SW480 (cell line): ENCODE measurements around the gene GRIK2.

Source experiments
- DNase-seq: peaks from one replicate; pipeline ENCODE4 v3.0.0-alpha.2; 2016; ENCODE audit warnings: low spot score

GRIK2 gene

DNA sequence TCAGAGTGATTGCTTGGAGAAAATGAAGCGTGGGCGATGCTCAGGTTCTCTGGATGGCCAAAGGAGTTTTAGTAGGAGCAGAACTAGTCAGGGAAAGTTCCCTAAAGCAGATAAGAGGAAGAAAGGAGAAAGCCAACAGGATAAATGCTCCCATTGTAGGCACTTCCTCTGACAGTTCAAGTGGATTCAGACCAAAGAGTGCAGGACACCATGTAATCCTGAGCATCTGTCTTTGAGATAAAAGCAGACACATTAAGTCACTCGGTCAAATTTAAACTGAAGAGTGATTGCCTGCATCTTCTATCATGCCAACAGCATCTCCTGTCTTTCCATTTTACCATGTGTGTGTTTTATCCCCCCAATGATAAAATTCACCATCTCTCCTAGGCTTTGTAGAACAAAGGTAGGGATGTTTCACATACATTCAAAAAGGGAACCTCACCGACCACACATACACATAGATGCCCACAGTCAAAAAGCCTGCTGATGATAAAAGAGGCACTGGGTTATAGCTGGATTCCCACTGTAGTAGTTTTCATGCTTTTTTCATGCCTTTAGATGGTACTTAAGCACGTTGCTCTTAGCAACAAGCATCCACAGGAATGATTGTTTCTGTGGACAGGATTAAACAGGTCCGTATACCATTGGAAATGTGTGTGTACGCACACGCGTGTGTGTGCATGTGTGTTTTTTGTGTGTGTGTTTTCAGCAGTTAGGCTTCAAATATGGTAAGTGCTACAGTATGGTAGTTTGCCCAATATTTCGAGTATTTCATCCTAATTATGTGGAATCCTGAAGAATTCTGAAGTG is 7.0 kb downstream of the GRIK2 start:
- no peak for DNase-seq

DNA sequence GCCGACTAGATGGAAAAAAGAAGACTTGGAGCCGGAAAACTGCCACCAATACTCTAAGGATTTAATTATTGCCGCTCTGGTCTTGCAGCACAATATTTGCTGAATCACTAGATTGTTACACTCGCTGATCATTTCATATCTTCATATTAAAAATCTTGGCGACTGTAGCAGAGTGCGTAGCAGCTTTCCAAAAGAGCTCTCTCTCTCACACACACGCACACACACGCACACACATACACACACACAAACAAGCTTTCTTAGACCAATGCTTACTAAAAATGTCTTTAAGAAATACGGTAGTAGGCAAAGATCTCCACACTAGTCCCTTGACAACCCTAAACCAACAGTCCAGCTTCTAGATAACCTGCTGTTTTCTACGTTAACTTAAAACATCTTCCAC is 7.7 kb downstream of the GRIK2 start:
- no peak for DNase-seq

DNA sequence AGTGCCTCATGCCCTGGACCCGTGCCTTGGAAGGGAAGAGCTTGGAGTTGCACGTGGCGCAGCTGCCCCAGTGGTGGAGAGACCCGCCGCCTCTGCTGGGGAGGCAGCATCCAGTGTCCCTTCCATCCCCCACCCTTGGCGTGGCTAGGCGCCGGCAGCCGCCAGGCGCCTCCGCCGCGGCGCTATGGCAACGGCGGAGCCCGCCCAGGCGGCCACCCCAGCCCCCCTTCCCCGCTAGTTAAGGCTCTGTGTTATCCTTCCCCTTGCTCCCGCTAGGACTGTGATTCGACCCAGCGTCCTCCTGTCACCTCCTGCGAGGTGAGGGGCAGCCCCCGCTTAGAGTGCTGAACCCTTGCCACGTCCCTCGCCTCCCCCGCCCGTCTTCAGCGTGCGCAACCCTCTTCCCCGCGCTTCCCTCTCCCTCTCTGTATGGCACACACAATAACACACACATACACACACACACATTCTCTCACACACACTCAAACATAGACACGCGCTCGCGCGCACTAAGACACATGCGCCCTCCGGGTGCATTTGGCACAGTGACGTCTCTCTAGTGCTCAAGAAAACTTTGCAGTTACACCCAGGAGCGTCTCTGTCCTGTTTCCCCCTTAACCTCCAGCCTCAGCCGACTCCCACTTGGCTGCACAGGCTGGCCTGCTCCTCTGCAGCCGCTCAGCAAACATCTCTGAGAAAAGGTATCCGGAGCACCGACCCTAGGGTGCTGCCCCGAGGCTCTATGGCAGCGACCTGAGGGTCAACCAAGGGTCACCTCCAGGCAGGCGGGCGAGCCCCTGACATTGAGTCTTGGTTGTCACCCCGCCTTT is 8.5 kb downstream of the GRIK2 start:
- no peak for DNase-seq

DNA sequence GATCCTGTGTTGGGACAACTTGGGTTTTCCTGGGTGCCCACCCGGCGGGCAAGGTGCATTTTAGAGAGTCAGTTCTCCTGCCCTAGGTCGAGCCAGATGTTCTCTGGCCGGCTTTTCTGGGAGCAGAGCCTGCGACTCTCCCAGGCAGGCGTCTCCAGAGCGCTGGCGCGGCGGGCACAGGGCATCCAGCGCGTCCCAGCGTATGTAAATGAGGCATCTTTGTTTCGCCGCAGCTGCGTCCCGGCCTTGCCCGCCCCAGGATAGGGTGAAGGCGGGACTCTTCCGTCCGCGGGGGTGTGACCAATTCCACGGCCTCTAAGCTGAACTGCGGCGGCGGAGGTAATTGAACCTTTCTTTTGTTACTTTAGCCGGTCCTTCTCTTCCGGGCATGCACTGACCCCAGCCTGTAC is 9.1 kb downstream of the GRIK2 start:
- DNase-seq, result no peak

DNA sequence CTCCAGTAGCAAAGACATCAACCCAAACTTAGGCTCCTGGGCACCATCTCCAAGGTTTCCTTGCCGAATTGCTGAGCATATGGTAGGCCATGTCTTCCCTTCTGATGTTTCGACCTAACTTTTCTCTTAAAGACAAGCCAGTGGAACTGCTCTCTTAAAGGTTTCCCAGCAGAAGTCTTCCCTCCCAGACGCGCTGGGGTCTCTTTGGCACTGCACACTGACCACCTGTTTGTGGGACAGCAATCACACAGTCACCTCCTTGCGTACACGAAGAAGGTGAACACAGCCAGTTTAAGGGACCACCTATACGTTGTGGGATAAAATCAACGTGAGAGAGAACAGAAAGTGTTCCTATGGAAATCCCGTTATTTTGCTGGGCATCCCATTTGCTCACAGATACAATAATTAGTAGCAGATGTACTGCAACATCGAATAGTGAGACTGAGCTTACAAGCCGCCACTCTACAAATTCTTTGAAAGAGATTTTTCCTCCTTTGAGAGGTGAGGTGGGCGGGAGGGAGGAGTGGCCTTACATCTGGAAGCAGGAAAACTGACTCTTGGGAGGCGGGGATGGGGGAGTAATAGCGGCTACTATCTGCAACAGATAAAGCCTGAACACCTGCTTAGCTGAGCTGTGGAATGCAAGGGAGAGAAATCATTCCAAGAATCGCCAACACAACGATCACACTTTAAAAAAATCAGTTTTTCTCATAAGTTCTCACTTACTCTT is 9.9 kb downstream of the GRIK2 start:
- DNase-seq, result no peak

DNA sequence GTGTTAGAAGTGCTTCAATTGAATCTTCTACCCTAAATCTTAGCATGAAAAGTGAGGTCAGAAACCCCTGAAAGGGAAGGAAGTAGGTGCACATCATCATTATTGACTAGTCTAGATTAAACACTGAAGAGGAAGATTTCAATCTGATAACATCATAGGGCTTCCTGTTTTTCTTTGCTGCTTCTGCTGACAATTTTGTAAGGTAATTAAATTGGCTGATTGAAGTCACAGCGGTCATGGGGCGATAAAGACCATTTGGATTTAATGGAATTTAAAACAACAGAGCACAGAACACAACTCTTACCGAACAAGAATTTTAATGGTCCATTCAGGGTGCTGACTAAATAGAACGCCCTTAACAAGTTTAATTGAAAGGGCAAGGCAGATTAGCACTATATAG is 11.3 kb downstream of the GRIK2 start:
- no peak for DNase-seq

DNA sequence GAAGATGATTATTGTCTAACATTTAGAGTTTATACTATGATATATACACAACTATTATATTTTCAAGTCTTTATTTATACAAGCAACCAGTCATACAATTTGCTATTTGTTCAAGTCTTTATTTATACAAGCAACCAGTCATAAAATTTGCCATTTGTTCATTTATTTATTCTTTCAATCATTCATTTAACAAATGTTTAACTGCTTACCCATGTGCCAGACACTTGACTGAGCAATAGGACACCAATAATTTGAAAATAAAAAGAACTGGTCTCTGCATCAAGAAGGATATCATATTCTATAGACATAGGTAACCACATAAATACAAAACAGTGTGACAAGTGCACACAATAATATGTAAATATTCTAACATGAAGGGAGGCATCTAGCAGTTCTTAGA is 20.3 kb downstream of the GRIK2 start:
- DNase-seq, result no peak

DNA sequence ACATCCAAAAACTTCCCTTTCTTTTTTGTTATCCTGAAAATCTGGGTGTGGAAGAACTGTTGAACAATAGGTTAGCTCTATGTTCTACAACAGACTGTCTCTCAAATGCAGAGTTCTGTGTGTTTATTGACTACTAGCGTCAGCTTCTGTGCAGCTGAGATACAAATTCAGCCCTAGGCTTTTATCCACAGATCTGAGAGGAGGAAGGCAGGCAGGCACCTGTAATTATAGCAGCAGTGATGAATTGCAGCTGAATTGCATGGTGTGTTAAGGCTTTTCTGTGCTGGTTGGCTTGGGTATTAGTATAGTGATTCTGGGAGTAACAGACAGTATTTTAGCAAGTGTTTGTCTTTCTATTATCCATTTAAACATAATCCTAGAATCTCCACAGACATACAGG is 24.4 kb downstream of the GRIK2 start:
- DNase-seq, result no peak

DNA sequence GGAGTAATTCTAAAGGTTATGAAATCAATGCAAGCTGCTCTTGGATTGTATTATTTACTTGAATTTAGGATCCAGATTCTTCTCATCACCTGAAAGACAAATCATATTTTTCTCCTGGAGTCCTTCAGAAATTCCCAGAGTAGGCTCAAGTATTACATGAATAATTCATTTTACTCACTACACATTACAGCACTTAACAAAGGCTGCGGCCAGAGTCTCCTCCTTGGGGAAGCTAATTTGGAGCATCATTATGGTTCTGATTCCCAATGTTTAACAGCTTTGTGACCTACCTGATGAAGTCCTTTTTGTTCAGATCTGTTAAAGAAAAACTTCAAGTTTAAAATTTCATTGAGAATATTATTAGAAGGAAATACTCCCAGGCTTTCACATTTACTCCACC is 28.7 kb downstream of the GRIK2 start:
- DNase-seq, result no peak

DNA sequence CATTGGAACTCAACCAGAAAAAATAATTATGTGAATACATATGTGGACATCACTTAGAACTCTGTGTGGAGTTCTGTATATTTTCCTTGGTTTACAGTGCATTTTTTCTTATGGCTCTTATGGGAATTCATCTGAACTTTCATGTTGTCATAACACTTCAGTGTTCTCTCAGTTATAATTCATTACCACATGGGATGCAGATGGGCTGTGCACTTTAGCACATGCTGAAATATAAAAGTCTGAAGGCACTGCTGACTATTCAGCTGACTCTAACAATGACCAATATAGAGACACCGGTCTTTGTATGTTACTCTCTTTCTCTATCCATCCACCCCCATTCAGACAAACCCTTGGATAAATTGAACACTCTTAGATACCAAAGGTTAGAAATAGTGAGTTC is 29.3 kb downstream of the GRIK2 start:
- no peak for DNase-seq

DNA sequence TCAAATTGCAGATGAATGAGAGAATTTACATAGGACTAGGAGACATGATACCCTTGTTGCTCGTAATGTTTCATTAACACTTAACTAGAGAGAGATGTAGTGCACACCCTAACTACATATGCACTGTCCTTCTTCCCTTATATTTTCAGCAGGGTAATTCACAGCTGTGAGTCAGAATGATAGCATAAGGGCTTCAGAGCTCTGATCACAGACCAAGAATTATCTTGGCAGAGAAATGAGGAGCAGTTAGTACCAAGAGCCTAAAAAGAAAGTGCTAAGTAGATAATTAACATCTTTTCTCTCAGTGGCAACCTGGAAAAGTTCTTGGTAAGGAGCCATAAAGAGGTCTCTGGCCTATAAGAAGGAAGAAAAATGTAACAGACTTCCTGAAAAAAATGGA is 35.8 kb downstream of the GRIK2 start:
- DNase-seq, result no peak

DNA sequence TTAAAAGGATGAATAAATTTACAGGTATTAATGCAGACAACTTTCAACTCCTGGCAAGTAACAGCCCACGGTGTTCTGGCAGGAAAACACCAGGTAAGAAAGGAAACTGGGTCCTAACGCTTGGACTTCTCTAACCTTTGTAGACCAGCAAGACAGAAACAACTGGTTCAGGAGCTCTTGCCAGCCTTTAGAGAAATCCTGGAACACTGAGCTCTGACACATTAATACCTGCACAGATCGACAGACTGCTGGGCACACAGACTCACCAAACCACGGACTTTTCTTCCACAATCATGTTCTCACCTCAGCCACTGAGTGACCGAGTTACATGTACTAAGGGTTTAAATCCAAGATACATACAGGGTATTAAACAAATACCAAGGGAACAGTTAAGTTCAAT is 36.3 kb downstream of the GRIK2 start:
- DNase-seq, result no peak

DNA sequence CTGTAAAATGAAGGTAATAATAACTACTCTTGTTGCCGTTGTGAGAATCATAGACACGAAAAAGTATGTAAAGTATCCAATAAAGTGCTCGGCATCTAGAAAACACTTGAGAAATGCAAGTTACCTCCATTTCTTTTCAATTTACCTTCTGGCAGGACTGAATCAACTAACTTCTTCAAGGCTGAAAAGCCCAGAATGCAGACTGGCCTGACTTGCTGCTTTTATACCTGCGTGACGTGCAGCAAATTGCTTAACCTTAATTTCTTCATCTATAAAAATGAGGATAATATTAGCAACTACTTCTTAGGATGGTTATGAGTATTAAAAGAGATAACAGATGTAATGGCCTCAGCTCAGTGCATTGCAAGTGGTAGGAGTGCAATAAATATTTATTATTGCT is 39.6 kb downstream of the GRIK2 start:
- DNase-seq, result no peak

DNA sequence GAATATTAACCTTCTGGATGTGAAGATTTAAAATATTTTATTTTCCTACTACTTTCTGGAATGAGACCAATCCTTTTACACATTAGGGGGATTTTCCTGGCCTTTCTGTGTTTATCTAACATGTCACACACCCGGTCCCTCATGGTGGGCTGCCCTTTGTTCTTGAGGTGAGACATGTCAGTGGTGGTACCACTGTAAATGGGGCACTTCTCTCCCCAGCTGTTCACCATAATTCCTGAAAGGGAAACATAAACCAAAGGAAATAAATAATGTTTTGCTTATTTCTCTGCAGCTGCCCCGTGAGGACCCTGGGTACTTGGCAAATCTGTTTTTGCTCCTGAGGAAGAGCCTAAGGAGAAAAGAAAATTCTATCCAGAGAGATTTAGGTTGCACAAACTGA is 41.1 kb downstream of the GRIK2 start:
- no peak for DNase-seq

DNA sequence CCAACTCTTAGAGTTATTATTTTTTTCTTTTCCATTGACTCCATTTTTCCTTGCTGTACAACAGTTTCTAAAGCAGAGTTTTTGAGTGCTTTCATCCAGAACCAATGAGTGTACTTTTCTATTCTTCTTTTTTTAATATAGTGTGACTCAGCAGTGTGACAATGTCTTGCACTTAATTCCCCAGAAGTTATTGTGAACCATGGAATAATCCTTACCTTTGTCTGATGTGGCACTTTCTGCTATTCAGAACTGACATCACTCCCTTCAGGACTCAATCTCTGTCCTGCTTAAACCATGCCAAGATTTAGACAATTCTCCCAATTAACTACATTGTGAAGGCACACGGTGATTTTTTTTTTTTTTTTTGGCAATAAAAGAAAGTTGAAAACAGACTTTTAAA is 41.5 kb downstream of the GRIK2 start:
- no peak for DNase-seq

DNA sequence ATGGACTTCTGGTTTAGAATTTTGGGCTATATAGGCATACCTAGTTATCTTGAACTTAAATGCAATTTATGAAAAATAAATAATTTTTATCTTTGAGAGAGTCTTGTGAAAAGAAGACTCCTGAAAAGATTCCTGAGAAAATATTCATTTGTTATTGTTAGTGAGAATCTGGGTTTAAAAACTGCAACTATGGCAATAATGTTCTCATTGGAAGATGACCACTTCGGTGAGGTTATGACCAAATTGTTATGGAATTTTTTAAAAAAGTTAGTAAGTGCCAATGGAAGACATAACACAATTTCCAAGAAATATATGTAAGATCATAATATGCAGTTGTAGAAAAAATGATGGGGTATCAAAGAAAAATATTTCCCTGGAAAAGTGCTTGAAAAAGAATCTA is 46.3 kb downstream of the GRIK2 start:
- DNase-seq, result no peak

DNA sequence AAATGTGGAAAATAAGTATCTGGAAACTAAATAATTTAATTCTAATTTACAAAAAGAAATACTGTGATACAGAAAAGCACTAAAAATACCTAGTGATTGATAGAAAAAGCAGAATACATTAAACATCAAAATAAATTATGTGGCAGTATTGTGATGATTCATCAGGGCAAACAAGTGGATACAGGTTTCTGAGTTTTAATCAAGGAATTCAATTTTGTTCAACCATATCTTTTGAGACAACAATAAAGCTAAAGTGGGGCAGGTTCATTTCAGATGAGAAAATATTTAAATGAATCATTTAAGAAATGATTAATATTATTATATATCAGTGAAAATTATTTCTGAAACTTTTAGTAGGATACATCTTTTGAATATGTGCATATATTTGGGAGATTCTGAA is 49.8 kb downstream of the GRIK2 start:
- no peak for DNase-seq

DNA sequence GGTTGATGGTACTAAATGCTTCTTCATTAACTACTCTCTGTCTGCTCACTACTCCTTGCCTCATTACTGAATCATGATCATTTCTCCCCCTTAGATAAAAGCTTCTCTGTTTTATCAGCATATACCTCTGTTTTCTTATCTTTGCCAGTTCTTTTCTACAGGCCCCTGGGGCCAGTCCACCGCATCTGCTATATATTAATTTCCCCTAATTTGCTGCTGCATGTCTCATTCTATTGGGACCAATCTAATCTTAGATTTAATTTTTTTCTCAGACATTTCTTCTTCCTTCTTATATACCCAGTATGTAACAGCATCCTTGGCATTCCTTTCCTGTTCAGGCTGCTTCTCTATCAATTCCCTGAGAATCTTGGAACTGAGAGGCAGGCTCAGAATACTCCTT is 51.2 kb downstream of the GRIK2 start:
- DNase-seq, result no peak

DNA sequence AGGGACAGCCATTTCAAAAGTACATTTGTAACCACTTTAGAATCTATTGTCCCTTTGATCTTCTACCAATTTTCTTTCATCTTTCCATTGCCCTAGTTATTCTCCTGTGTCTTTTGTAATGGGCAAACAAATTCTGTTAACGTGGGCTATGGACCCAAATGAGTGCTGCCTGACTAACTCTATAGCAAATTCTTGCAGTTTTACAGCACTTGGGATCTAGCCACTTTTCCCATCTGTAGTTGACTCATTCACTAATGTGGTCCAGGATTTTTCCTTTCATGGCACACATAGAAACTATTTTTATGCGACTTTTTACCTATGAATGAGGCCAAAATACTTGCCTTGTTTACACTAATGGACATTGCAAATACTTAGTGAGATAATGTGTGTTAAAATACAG is 52.0 kb downstream of the GRIK2 start:
- DNase-seq, result peak; percentile 22

DNA sequence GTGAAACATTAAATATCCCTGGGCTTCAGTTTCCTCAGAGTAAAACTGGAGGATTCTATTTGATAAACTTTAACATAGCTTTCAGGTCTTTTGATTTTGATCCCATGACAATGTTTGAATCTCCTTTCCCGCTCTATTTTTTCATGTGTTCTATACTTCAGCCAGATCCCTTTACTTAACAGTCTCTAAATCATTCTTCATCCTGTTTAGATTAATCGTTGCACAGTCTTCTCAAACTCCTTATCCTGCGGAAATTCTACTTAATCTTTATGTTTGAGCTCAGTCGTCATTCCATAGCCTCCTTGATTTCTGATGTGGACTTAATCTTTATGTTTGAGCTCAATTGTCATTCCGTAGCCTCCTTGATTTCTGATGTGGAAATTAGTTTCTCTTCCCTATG is 57.4 kb downstream of the GRIK2 start:
- no peak for DNase-seq

DNA sequence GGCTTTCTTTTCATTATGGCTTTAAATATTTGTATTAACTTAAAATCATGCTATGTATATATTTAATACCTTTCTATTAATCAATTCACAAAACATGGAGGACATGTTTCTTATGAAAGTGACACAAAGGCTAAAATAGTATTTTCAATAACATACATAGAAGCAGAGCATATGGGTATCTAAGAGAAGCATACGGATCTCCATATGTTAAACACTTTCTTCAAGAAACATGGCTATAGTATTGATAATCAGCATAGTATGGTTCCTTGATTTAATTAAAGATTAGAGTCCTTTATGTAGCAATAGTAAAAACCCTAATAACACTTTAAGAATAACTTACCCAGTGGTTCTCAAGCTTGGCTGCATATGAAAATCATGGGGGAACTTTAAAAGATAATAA is 58.5 kb downstream of the GRIK2 start:
- no peak for DNase-seq

DNA sequence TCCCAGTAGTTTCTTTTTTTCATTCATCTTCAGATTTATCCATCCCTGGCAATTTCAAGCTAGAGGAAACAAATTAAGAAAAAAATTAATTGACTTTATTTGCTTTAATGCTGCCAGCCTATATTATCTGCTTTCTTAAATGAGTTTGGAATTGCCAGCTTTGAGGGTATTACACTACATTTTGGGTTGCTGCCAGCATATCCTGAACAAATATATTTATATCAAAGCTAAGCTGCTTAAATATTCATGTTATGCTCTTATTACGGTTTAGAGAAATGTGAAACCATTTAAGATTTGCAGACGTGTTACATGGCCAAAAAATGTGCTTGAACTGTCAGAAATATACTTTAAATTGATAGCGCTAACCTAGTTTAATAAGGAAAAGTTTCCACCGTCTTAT is 59.7 kb downstream of the GRIK2 start:
- DNase-seq, result no peak

DNA sequence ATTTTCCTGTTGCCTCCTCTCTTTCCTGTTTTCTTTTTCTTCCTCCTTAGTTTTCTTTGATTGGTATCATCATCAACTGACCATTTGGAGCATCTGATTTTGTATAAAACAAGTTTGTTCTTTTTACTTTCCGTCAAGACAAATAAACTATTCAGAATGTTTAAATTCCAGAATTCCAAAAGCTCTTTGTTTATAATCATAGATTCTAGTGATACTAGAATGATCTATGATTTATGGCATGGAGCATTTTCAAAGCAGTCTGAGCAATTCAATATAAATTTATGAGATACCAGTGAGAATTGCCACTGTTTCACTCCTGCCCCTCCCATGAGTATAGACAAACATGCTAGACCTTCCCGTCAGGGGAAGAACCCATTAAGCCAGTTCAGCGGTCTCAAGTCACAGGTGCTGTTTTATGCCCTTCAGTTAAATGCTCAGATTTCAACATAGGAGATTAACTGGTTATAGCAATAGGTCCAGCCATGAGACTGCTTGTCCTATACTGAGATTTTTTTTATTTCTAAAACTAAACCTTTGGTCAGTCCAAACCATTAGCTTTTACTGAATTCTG is 60.7 kb downstream of the GRIK2 start:
- no peak for DNase-seq
